K562 (cell line): Measurements from ENCODE around the gene PDHX. TPM values are rescaled to one million over a fixed set of nuclear protein-coding genes. Genes with fewer than 3 reads are reported as not detected.

Experiments used
- ARID3A ChIP-seq: IDR thresholded peaks from 2 replicates; pipeline ENCODE4 v1.6.1; 2012; ENCODE audit warnings: low read depth, low read length, improper control_type of control experiment, borderline replicate concordance
- ATF2 ChIP-seq: sonication (generic); formaldehyde crosslinking; IDR thresholded peaks from 2 replicates; pipeline ENCODE4 v1.8.1; 2022; ENCODE audit warnings: missing genetic modification reagents
- ATF7 ChIP-seq: fragments of 450-650 bp; IDR thresholded peaks from 2 replicates; pipeline ENCODE4 v1.7.1; 2014; ENCODE audit warnings: mild to moderate bottlenecking, moderate library complexity
- BRD9 ChIP-seq: fragments of 450-650 bp; IDR thresholded peaks from 2 replicates; pipeline ENCODE4 v1.6.1; 2018; ENCODE audit warnings: low read depth; ENCODE audit not compliant: partially characterized antibody
- DNMT1 ChIP-seq: fragments of 450-650 bp; IDR thresholded peaks from 2 replicates; pipeline ENCODE4 v1.6.1; 2016; ENCODE audit warnings: antibody characterized with exemption, mild to moderate bottlenecking
- E2F6 ChIP-seq, 2 experiments: IDR thresholded peaks; 2 replicates each; pipeline ENCODE4 v1.6.1; 2011; ENCODE audit warnings: borderline replicate concordance in 1 of 2, control low read depth in 1 of 2, low read depth in 1 of 2, low read length in 1 of 2, mild to moderate bottlenecking in 1 of 2, mixed read lengths in 1 of 2, moderate library complexity in 1 of 2; ENCODE audit not compliant: insufficient read depth in 1 of 2, insufficient read length in 1 of 2, poor library complexity in 1 of 2, severe bottlenecking in 1 of 2; ENCODE audit errors: extremely low read depth in 1 of 2
- HDAC1 ChIP-seq, 2 experiments: fragments of 450-650 bp; IDR thresholded peaks; 2 replicates each; pipeline ENCODE4 v1.6.1; 2016 to 2017; ENCODE audit warnings: inconsistent platforms in 1 of 2, mild to moderate bottlenecking in 1 of 2, moderate library complexity in 1 of 2
- KLF1 ChIP-seq: fragments of 450-650 bp; IDR thresholded peaks from 2 replicates; pipeline ENCODE4 v1.6.1; 2016; ENCODE audit warnings: missing genetic modification characterization, missing compliant biosample characterization
- KLF10 ChIP-seq: fragments of 250-450 bp; sonication (Bioruptor Pico); IDR thresholded peaks from 2 replicates; pipeline ENCODE4 v1.6.1; 2021; ENCODE audit warnings: matching md5 sums
- KLF6 ChIP-seq: fragments of 250-450 bp; sonication (Bioruptor Pico); IDR thresholded peaks from 2 replicates; pipeline ENCODE4 v1.4.0; 2020; ENCODE audit warnings: mild to moderate bottlenecking, moderate library complexity, borderline replicate concordance
- MAFG ChIP-seq: fragments of 450-650 bp; conservative IDR thresholded peaks from 2 replicates; pipeline ENCODE4 v1.6.1; 2016; ENCODE audit warnings: missing genetic modification characterization, missing compliant biosample characterization
- MXI1 ChIP-seq: IDR thresholded peaks from 2 replicates; pipeline ENCODE4 v1.6.1; 2011; ENCODE audit warnings: low read depth, mild to moderate bottlenecking, improper control_type of control experiment, low read length
- NFE2 ChIP-seq: IDR thresholded peaks from 2 replicates; pipeline ENCODE4 v1.6.1; 2014; ENCODE audit warnings: antibody characterized with exemption, low read depth
- PATZ1 ChIP-seq: fragments of 250-450 bp; sonication (Bioruptor Pico); IDR thresholded peaks from 2 replicates; pipeline ENCODE4 v1.5.0; 2020; ENCODE audit warnings: mild to moderate bottlenecking, borderline replicate concordance
- PHF8 ChIP-seq: fragments of 200-600 bp; sonication (generic); IDR thresholded peaks from 2 replicates; pipeline ENCODE4 v1.6.1; 2012; ENCODE audit warnings: mixed run types, mild to moderate bottlenecking, inconsistent platforms, low read length, moderate library complexity, borderline replicate concordance
- POLR2AphosphoS2 ChIP-seq: IDR thresholded peaks from 2 replicates; pipeline ENCODE4 v1.6.1; 2012; ENCODE audit warnings: low read length, improper control_type of control experiment
- RNF2 ChIP-seq: sonication (generic); IDR thresholded peaks from 2 replicates; pipeline ENCODE4 v1.6.1; 2016
- SNIP1 ChIP-seq: fragments of 450-650 bp; IDR thresholded peaks from 2 replicates; pipeline ENCODE4 v1.7.1; 2017; ENCODE audit warnings: low read depth, mild to moderate bottlenecking
- SRSF3 ChIP-seq: fragments of 200-400 bp; formaldehyde crosslinking; IDR thresholded peaks from 2 replicates; pipeline ENCODE4 v1.6.1; 2016; ENCODE audit warnings: mild to moderate bottlenecking, low read length, moderate library complexity; ENCODE audit not compliant: insufficient read depth
- ZNF143 ChIP-seq: sonication (generic); formaldehyde crosslinking; IDR thresholded peaks from 2 replicates; pipeline ENCODE4 v1.9.0; 2022; ENCODE audit warnings: mild to moderate bottlenecking, missing genetic modification reagents
- ZNF445 ChIP-seq: fragments of 250-450 bp; sonication (Bioruptor Pico); IDR thresholded peaks from 2 replicates; pipeline ENCODE4 v1.4.0; 2020; ENCODE audit warnings: low read depth, mild to moderate bottlenecking, moderate library complexity
- ZNF639 ChIP-seq, 2 experiments: fragments of 200-800 bp in 1 of 2; sonication (Bioruptor generic) in 1 of 2; sonication (generic) in 1 of 2; formaldehyde crosslinking in 1 of 2; IDR thresholded peaks in 1 of 2; conservative IDR thresholded peaks in 1 of 2; 2 replicates each; pipeline versions ENCODE4 v1.5.0 to v1.6.1; 2016 to 2020; ENCODE audit warnings: missing compliant biosample characterization in 1 of 2, missing genetic modification characterization in 1 of 2, missing genetic modification reagents in 1 of 2
- polyA plus RNA-seq, 8 experiments: library from polyadenylated mRNA; depleted of rRNA in 4 of 8; stranded (reverse) in 5 of 8; unstranded in 3 of 8; fragments of >200 nt; fragmentation: Nextera tagmentation in 2 of 8; fragmentation: Illumina TruSeq in 1 of 8; extraction: Ambion mirVana in 2 of 8; extraction: Trizol in 1 of 8; gene quantifications; 2 replicates each; pipeline versions ENCODE4 v1.2.1 to v1.2.3, GENCODE V29; 2011 to 2014; ENCODE audit warnings: inconsistent platforms in 1 of 8, missing spikeins in 1 of 8
- total RNA-seq, 7 experiments: library from RNA; depleted of rRNA in 6 of 7; stranded (reverse); fragments of >200 nt in 6 of 7; fragmentation: Illumina TruSeq in 2 of 7; extraction: Trizol in 2 of 7; gene quantifications; 2 replicates each; pipeline versions ENCODE4 v1.2.1 to v1.2.3, GENCODE V29; 2011 to 2021; ENCODE audit warnings: low replicate concordance in 1 of 7

PDHX gene
- total and polyA plus RNA-seq, 9 of the 15 experiments (the other 6 are each of a cell fraction or from before 2014, with no cell fraction given) = 20.8 to 43.5 (median 31.2) TPM

- no peak for TF ChIP-seq PATZ1 (CRISPR knock-in tag)
- TF ChIP-seq NFE2 = peak; percentile 65
- no peak for TF ChIP-seq SNIP1
- no peak for TF ChIP-seq ZNF445 (CRISPR knock-in tag)
- no peak for TF ChIP-seq KLF6 (CRISPR knock-in tag)
- TF ChIP-seq DNMT1 = no peak
- TF ChIP-seq SRSF3 = no peak
- no peak for TF ChIP-seq E2F6 (IDR thresholded peaks at IDR 0.05; ENCODE audit: borderline replicate concordance in 1 of 2, extremely low read depth in 1 of 2, insufficient read depth in 1 of 2, insufficient read length in 1 of 2, low read depth in 1 of 2, low read length in 1 of 2, poor library complexity in 1 of 2, severe bottlenecking in 1 of 2)
- TF ChIP-seq MXI1 = no peak
- no peak for TF ChIP-seq KLF1 (tag)
- TF ChIP-seq ZNF639 (CRISPR knock-in tag; conservative IDR thresholded peaks at IDR 0.05 in 1 of 2, IDR thresholded peaks at IDR 0.05 in 1 of 2) = peak in 1 of 2 experiments; percentile 52; a peak in 1 of 4 replicates
- no peak for TF ChIP-seq ATF7
- TF ChIP-seq ATF2 = no peak
- no peak for TF ChIP-seq ZNF143 (CRISPR knock-in tag)
- 0 out of 2 replicates have a peak, but pooled peaks have one; percentile 28 for TF ChIP-seq RNF2
- TF ChIP-seq ARID3A = no peak
- no peak for TF ChIP-seq BRD9
- peak; percentile 67 for TF ChIP-seq MAFG (tag)
- TF ChIP-seq HDAC1 (IDR thresholded peaks at IDR 0.05) = peak in 1 of 2 experiments; percentile 71; a peak in 2 of 4 replicates
- TF ChIP-seq POLR2AphosphoS2 = no peak
- TF ChIP-seq PHF8 = no peak
- no peak for TF ChIP-seq KLF10 (CRISPR knock-in tag)
Observed at GRCh38 chr11:35036639-35037038, 120.2 kb downstream of the PDHX start (continued).
